Stimulated activated CD8-positive, alpha-beta memory T cell treated with anti-CD3 and anti-CD28 coated beads, Interleukin-2, amount 100 ng/mL, for 1 hour (primary cell): Measurements from ENCODE around the gene SYNGAP1.
A peak's percentile ranks its signal among the peaks of the same experiment; 100 is the strongest.

Source experiments
- DNase-seq, 2 donors: peaks; one replicate each; pipeline ENCODE4 v3.0.0-alpha.2; 2020; ENCODE audit warnings: low read depth in 2 of 2

SYNGAP1 gene

GRCh38 chr6:33438978-33439594 is 19.2 kb downstream of the SYNGAP1 start:
- no peak for DNase-seq

GRCh38 chr6:33439956-33440648 is 20.2 kb downstream of the SYNGAP1 start:
- no peak for DNase-seq

GRCh38 chr6:33440649-33441309 is 20.9 kb downstream of the SYNGAP1 start:
- DNase-seq, result no peak

DNA sequence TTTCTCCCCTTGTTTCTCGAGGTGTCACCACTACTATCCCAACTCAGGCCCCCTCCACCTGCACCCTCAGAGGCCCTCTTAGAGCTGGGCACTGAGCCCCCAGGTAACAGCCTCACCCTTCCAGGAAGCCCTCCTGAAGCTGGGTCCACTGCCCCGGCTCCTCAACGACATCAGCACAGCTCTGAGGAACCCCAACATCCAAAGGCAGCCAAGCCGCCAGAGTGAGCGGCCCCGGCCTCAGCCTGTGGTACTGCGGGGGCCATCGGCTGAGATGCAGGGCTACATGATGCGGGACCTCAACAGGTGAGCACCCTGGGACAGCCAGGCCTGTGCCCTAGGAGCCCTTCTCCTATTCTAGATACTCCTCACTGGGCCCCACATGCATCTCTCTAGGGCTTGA is 21.6 kb downstream of the SYNGAP1 start:
- no peak for DNase-seq

- no peak for DNase-seq
Measured at GRCh38 chr6:33442283-33442682, 22.4 kb downstream of the SYNGAP1 start.

- DNase-seq, result no peak
Measured at GRCh38 chr6:33443025-33443424, 23.2 kb downstream of the SYNGAP1 start.

DNA sequence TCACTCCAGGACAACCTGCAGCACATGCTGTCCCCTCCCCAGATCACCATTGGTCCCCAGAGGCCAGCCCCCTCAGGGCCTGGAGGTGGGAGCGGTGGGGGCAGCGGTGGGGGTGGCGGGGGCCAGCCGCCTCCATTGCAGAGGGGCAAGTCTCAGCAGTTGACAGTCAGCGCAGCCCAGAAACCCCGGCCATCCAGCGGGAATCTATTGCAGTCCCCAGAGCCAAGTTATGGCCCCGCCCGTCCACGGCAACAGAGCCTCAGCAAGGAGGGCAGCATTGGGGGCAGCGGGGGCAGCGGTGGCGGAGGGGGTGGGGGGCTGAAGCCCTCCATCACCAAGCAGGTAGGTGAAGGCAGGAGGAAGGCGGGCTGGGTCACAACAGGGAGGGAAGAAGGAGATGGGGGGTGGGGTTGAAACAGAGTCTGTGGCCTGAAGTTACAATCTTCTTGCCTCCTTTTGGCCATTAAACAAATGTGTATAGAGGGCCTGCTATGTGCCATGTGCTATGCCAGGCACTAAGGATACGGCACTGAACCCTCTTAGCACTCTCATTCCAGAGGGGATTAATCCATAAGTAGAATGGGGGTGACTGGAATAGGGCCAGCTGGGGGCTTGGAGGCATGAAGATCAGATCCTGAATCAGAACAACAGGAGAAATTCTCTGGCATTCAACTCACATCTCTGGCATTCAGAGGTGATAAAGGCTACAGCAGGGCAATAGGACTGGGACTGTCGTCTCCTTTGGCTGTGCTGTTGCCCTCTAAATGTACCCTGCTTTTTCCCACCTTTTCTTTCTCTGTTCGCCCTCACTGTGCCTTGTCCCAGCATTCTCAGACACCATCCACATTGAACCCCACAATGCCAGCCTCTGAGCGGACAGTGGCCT is 24.0 kb downstream of the SYNGAP1 start:
- DNase-seq, result no peak

- no peak for DNase-seq
Measured at GRCh38 chr6:33445119-33445603, 25.3 kb downstream of the SYNGAP1 start.

GRCh38 chr6:33446356-33446755 is 26.5 kb downstream of the SYNGAP1 start:
- DNase-seq, result no peak

GRCh38 chr6:33450434-33450833 is 30.6 kb downstream of the SYNGAP1 start:
- DNase-seq, result no peak

DNA sequence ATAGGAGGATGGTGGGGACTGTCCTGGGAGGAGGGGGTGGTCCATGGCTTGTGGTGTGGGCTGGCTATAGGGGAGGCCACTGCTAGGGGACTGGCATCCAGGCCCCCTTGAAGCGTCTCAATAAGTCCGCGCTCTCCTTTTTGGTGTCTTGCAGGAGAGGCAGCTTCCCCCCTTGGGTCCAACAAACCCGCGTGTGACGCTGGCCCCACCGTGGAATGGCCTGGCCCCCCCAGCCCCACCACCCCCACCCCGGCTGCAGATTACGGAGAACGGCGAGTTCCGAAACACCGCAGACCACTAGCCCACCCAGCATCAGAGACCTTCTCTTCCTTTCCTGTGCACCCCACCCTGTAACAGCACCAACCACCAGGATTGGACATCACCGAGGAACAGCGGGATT is 31.7 kb downstream of the SYNGAP1 start:
- DNase-seq, result no peak

- no peak for DNase-seq
Measured at GRCh38 chr6:33452496-33452895, 32.6 kb downstream of the SYNGAP1 start.

DNA sequence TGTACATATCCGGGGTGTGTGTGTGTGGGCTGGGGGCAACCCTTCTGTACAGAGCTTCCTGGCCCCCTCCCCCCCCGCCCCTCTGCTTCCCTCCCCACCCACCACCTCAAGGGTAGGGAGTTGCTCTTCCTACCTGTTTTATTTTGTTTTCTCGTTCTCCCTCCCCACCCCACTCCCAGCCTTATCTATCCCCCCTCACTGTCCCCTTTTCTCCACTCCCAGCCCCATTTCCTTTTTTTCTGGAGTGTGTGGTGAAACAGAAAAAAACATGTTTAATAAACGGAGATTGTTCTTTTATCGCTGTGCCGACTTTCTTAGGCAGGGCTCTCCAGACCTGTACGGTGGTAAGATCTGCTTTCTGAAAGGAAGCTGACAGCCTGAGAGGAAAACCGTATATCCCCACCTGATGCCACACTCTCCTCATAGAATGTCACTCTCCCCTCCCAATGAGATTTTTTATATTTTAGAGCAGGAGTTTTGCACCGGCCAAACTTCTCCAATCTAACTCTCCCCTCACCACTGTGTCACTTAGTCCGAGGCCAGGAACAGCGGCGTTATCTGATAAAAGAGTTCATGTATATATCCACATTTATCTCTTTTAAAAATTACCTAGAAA is 33.6 kb downstream of the SYNGAP1 start:
- no peak for DNase-seq

- peak; percentile 85 to 89 for DNase-seq
Measured at GRCh38 chr6:33454009-33454946, 34.4 kb downstream of the SYNGAP1 start, which contains the start of gene ZBTB9. ZBTB9 (plus strand) TSS chr6:33454576; CDS start chr6:33455101, 525 bp downstream.

DNA sequence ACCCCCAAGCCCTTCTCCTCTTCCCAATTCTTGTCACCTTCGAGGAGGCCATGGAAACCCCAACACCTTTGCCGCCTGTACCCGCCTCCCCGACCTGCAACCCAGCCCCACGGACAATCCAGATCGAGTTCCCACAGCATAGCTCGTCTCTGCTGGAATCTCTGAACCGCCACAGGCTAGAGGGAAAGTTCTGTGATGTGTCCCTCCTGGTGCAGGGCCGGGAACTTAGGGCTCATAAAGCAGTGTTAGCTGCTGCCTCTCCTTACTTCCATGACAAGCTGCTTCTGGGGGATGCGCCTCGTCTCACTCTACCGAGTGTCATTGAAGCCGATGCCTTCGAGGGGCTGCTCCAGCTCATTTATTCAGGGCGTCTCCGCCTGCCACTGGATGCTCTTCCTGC is 35.2 kb downstream of the SYNGAP1 start:
- no peak for DNase-seq

- DNase-seq, result no peak
Measured at GRCh38 chr6:33456156-33456555, 36.3 kb downstream of the SYNGAP1 start.

DNA sequence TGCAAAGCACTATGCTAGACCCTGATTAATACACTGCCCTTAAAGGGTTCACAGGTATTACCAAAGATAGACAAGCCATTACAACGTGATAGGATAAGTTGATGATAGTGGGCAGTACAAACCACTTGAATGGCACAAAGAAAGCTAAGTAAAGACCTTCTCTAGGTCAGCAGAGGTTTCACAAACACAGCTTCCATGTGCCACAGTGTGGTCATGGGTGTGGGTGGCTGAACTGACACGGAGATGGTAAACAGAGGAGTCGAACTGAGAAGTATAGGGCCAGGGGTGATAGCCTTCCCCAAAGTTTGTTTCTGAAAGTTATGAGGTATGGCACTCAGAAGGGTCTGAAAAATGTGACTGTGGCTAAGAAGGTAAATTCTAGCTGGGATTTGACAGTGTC is 38.8 kb downstream of the SYNGAP1 start:
- DNase-seq, result no peak

DNA sequence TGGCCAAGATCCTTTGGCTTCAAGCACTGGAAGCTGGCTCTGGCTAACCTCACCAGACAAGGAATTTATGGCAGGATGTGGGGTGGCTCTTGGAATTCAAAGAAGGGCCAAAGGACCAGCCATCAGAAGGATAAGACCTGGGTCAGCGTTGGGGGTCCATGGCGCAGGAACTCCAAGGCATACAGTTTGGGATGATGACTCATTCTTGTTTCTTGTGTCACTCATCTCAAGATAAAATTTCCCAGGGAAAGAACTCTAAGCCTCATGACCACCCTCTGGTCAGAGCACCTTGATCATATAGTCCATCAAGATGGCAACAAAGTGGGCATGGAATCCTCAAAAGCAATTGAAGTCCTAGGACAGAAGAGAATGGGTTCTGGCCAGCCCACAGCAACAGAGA is 39.4 kb downstream of the SYNGAP1 start:
- DNase-seq, result no peak

GRCh38 chr6:33466075-33466735 is 46.3 kb downstream of the SYNGAP1 start:
- no peak for DNase-seq

DNA sequence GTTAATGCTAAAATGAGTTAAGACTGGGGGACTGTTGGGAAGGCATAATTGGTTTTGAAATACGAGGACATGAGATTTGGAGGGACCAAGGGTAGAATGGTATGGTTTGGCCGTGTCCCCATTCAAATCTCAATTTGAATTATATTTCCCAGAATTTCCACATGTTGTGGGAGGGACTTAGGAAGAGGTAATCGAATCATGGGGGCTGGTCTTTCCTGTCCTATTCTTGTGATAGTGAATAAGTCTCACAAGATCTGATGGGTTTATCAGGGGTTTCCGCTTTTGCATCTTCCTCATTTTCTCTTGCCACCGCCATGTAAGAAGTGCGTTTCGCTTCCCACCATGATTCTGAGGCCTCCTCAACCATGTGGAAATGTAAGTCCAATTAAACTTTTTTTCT is 47.2 kb downstream of the SYNGAP1 start:
- DNase-seq, result no peak
